Measurements from ENCODE around the gene MPZL2. TPM values are rescaled to one million over a fixed set of nuclear protein-coding genes. Genes with fewer than 3 reads are reported as not detected.

The MPZL2 gene
- total RNA-seq, 1 experiment from 2014 or later: 0.26 TPM

DNA sequence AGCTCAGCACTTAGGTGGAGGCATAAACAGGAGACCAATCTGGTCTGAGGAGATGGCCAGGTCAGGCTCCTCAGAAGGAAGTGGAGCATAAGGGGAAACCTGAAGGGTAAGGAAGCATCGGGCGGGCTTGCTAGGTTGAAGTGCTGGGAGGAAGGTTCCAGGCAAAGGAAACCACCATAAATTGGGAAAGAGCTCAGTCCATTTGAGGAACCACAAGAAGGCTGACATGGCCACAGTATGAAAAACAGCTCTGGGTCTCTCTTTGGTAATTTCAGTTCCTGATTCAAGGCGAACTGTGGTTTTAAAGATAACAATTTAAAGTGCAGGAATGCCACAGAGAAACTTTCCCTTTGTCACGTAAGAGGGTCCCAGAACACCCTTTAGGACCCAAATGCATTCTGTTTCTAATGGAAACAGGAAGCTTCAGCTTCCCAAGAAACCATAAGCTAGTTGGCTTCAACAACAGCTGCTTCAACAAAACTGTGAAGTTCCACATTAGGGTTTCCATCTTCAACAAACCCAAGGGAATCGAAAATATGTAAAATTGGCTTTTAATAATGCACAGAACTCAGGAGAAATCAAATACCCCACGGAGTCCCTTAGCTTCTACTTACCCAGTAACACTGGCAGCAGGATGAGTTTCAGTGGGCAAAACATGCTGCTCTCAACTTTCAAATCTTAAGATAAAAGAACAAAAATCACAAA, 49.7 kb downstream of the MPZL2 start:
- no peak overlapping the region for H2BK120ac ChIP-seq (ENCODE audit: low read depth, low read length, poor library complexity, severe bottlenecking)
- Mint-ChIP-seq H3K27ac (no peak overlapping the region; a peak in 1 of 7 replicates), H3K9me3 (peaks cover 0 to 6% of the 10 kb centered on the region in 2 experiments; a peak in 3 of 5 replicates), H3K36me3 (ENCODE audit: insufficient read depth in 1 of 3, low read depth in 3 of 3) (peaks cover 0 to 12% (median 0%) of the 10 kb centered on the region in 3 experiments; a peak in 3 of 7 replicates), H3K27me3 (ENCODE audit: low read depth) (peaks cover 4% of the 10 kb centered on the region), H3K4me1 (peaks cover 46 to 48% of the 10 kb centered on the region in 2 experiments), H3K4me3 (no peak overlapping the region)
- no peaks in the 10 kb centered on the region for H3K27me3 ChIP-seq (ENCODE audit: insufficient read depth, low read length)
- peak overlapping the region; percentile 2 for H2BK12ac ChIP-seq (ENCODE audit: insufficient read length, low read depth, low read length)
- H3K4ac ChIP-seq (ENCODE audit: low read depth, low read length): no peak overlapping the region
- H3K23me2 ChIP-seq (ENCODE audit: insufficient read length, low read depth, low read length, poor library complexity, severe bottlenecking): no peaks in the 10 kb centered on the region
- no peak overlapping the region for H3K23ac ChIP-seq (ENCODE audit: insufficient read length, low read depth, low read length)
- no peak overlapping the region for H2AK5ac ChIP-seq (ENCODE audit: insufficient read length, low read length)
- no peak overlapping the region for H4K91ac ChIP-seq (ENCODE audit: insufficient read length, low read depth, low read length)
- peak overlapping the region; percentile 48 for H2AFZ ChIP-seq (ENCODE audit: low read length)
- no peak overlapping the region for H3K9ac ChIP-seq (ENCODE audit: extremely low read depth, insufficient read length, low read length)
- peaks cover 27% of the 10 kb centered on the region for H3K4me1 ChIP-seq (ENCODE audit: insufficient read depth, low read length)
- H3K18ac ChIP-seq (ENCODE audit: insufficient read length, low read depth, low read length): no peak overlapping the region
- no CpG with 5 or more reads among the region's 6 CpGs for WGBS (ENCODE audit: extremely low coverage, insufficient read length, low lambda C conversion rate)
- no peak overlapping the region for H3T11ph ChIP-seq (ENCODE audit: low read length)
- H3K14ac ChIP-seq (ENCODE audit: insufficient read depth, low read length): no peak overlapping the region
- H4K5ac ChIP-seq (ENCODE audit: insufficient read length, low read depth, low read length): no peak overlapping the region
- H3K79me2 ChIP-seq (ENCODE audit: insufficient read depth, low read length): no peaks in the 10 kb centered on the region
- no peak overlapping the region for H3K27ac ChIP-seq (ENCODE audit: insufficient read length, low read depth, low read length)
- TF ChIP-seq, protein P1, sequence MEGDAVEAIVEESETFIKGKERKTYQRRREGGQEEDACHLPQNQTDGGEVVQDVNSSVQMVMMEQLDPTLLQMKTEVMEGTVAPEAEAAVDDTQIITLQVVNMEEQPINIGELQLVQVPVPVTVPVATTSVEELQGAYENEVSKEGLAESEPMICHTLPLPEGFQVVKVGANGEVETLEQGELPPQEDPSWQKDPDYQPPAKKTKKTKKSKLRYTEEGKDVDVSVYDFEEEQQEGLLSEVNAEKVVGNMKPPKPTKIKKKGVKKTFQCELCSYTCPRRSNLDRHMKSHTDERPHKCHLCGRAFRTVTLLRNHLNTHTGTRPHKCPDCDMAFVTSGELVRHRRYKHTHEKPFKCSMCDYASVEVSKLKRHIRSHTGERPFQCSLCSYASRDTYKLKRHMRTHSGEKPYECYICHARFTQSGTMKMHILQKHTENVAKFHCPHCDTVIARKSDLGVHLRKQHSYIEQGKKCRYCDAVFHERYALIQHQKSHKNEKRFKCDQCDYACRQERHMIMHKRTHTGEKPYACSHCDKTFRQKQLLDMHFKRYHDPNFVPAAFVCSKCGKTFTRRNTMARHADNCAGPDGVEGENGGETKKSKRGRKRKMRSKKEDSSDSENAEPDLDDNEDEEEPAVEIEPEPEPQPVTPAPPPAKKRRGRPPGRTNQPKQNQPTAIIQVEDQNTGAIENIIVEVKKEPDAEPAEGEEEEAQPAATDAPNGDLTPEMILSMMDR (conservative IDR thresholded peaks at IDR 0.05): no peak
- no peaks in the 10 kb centered on the region for H3K79me1 ChIP-seq (ENCODE audit: insufficient read depth, low read depth, low read length, poor library complexity, severe bottlenecking)
- no peak overlapping the region for H4K8ac ChIP-seq (replicated peaks; ENCODE audit: insufficient read length, low read depth, low read length)
- H3K9me3 ChIP-seq (ENCODE audit: control insufficient read depth, low read depth, low read length): no peaks in the 10 kb centered on the region
- H4K20me1 ChIP-seq (ENCODE audit: control insufficient read depth, insufficient read depth, insufficient read length): no peaks in the 10 kb centered on the region
- no peak overlapping the region for H2BK15ac ChIP-seq (ENCODE audit: low read depth, low read length)
- no peak overlapping the region for H2BK5ac ChIP-seq (ENCODE audit: insufficient read length, low read length)
- H2BK20ac ChIP-seq (ENCODE audit: low read depth, low read length, poor library complexity, severe bottlenecking): no peak overlapping the region
- no peak for DNase-seq
- no peak overlapping the region for H3K4me2 ChIP-seq (ENCODE audit: insufficient read depth, insufficient read length, low read length)
- H3K56ac ChIP-seq (ENCODE audit: insufficient read length, low read depth, low read length): no peak overlapping the region

Measured in H9 (cell line).